Loucy (cell line): ENCODE data around the gene ADAR.

Source experiments
- H2AFZ ChIP-seq: fragments of 200-600 bp; sonication (generic); 2 replicates; pipeline ENCODE4 v1.6.0; 2016; ENCODE audit warnings: antibody characterized with exemption, mild to moderate bottlenecking, low read length, moderate library complexity
- H3F3A ChIP-seq: fragments of 200-600 bp; 2 replicates; pipeline ENCODE4 v1.6.0; 2016; ENCODE audit warnings: antibody characterized with exemption, low read depth, mild to moderate bottlenecking
- H3K27me3 ChIP-seq: fragments of 200-600 bp; sonication (generic); 2 replicates; pipeline ENCODE4 v1.6.1; 2014; ENCODE audit warnings: low read length, mild to moderate bottlenecking; ENCODE audit not compliant: insufficient read depth, poor library complexity, severe bottlenecking
- H3K36me3 ChIP-seq: fragments of 200-600 bp; sonication (generic); 2 replicates; pipeline ENCODE4 v1.6.1; 2016; ENCODE audit warnings: low read length; ENCODE audit not compliant: insufficient read depth
- H3K4me1 ChIP-seq: fragments of 200-600 bp; sonication (generic); 2 replicates; pipeline ENCODE4 v1.5.1; 2014; ENCODE audit warnings: low read length, mild to moderate bottlenecking; ENCODE audit not compliant: insufficient read depth, poor library complexity, severe bottlenecking
- H3K4me2 ChIP-seq: fragments of 200-600 bp; sonication (generic); 2 replicates; pipeline ENCODE4 v1.6.0; 2014; ENCODE audit warnings: antibody characterized with exemption, low read length, low read depth, mild to moderate bottlenecking; ENCODE audit not compliant: poor library complexity, severe bottlenecking
- H3K4me3 ChIP-seq: fragments of 200-600 bp; sonication (generic); 2 replicates; pipeline ENCODE4 v1.5.1; 2014; ENCODE audit warnings: low read length, mild to moderate bottlenecking, mixed read lengths; ENCODE audit not compliant: poor library complexity, severe bottlenecking
- H3K79me2 ChIP-seq: fragments of 200-600 bp; sonication (generic); 2 replicates; pipeline ENCODE4 v1.6.1; 2014; ENCODE audit warnings: low read length; ENCODE audit not compliant: insufficient read depth
- H3K9ac ChIP-seq: fragments of 200-600 bp; sonication (generic); 2 replicates; pipeline ENCODE4 v1.6.0; 2014; ENCODE audit warnings: mild to moderate bottlenecking, low read depth, low read length, moderate library complexity; ENCODE audit not compliant: poor library complexity, severe bottlenecking
- H3K9me2 ChIP-seq: fragments of 200-600 bp; sonication (generic); replicated peaks from 2 replicates; pipeline ENCODE4 v1.6.1; 2016; ENCODE audit warnings: low read depth, low read length, mixed read lengths
- H3K9me3 ChIP-seq: fragments of 200-600 bp; sonication (generic); 2 replicates; pipeline ENCODE4 v1.6.1; 2014; ENCODE audit warnings: mild to moderate bottlenecking, antibody characterized with exemption, low read length, low read depth; ENCODE audit not compliant: insufficient read depth
- H4K20me1 ChIP-seq: fragments of 200-600 bp; sonication (generic); 2 replicates; pipeline ENCODE4 v1.6.0; 2014; ENCODE audit warnings: antibody characterized with exemption, low read length, mild to moderate bottlenecking; ENCODE audit not compliant: insufficient read depth, poor library complexity, severe bottlenecking
- CTCF ChIP-seq: fragments of 200-600 bp; sonication (generic); conservative IDR thresholded peaks from 2 replicates; pipeline ENCODE4 v1.5.1; 2014; ENCODE audit warnings: mild to moderate bottlenecking, antibody characterized with exemption, low read length
- EZH2phosphoT487 ChIP-seq: fragments of 200-600 bp; IDR thresholded peaks from 2 replicates; pipeline ENCODE4 v1.6.1; 2018; ENCODE audit warnings: antibody characterized with exemption, mild to moderate bottlenecking, moderate library complexity, borderline replicate concordance

The ADAR gene

DNA sequence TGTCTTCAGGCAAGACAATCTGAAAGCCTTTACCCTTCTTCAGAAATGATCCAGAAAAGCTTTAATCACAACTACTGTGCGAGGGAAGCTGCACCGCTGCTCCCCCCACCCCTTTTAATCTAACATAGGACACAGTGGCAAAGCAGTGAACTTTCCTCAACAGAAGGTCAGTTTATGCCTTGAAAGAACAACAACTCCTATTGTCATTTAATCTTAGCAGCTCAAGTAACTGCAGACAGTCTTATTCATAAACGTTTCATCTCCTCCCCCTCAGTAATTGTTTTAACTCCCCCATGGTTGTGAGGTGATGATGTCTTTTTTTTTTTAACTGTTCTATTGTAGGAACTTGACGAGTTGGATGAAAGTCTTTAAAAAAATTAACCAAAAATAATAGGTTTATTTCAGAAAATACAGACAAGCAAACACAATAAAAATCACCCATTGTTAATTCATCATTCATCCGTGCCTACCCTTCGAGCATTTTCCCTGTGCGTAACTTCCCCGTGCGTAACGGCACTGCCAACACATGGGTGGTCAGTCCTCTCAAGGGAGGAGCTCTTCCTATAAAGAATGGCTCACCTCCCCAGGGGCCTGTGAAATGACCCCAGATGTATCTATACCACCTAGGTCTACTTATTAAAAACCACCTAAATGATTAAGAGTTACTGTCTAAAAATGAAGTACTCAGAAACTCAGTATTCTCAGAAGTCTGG, 3.3 kb upstream of the ADAR start:
- no peaks in the 10 kb centered on the region for H3K9me2 ChIP-seq
- no peak for TF ChIP-seq EZH2phosphoT487
- H3K9me3 ChIP-seq = no peaks in the 10 kb centered on the region
- no peak overlapping the region for H3K9ac ChIP-seq
- peaks cover 39% of the 10 kb centered on the region for H4K20me1 ChIP-seq
- H3K36me3 ChIP-seq = no peaks in the 10 kb centered on the region
- peaks cover 46% of the 10 kb centered on the region for H3K4me1 ChIP-seq
- no peak overlapping the region for H2AFZ ChIP-seq
- H3K79me2 ChIP-seq = peaks cover 88% of the 10 kb centered on the region
- no peaks in the 10 kb centered on the region for H3K27me3 ChIP-seq
- peaks cover 12% of the 10 kb centered on the region; the same call in 1 of the 2 replicates for H3F3A ChIP-seq
- H3K4me2 ChIP-seq = no peak overlapping the region
- no peak overlapping the region for H3K4me3 ChIP-seq

DNA sequence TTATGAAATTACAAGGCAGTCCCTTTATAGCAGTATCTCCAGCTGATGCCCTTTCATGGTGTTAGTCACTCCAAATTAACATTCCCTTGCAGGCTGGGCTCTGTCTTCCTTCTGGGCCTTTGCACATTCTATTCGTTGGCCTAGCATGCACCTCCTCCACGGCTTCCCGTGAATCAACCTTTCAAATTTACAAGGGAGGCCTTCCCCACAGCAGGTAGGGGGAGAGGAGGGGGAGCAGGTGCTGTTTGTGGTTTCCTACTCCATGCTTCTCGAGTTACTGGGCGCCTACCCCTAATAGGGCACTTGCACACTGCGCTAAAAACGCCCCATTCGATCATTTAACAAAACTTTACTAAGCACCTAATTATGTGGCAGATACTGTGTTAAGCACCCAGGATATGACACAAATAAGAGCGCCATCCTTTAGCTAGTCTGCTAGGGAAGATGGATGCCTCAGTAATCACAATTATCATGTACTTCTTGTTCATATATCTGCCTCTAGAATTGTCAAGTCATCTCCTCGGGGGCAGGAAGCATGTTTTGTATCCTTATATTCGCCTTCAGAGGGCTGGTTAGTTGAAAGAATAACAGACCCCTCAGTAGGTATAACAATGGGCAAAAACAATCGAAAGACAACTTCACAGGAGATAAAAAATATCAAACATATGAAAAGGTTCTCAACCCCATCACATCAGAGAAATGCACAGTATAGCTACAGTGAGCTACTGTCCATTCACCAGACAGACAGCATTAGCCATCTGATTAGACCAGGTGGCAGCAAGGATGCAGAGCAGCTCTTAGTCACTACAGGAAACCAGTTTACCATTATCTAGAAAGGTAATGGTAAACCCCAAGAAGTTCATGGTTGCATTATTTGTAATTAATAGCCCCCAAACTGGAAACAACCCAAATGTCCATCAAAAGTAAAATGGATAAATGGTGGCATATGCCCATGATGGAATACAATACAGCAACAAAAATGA, 1.7 kb upstream of the ADAR start:
- Histone ChIP-seq H3K4me3 (peak overlapping the region; percentile 81), H3K9ac (peak overlapping the region; percentile 89), H3K4me1 (peaks cover 50% of the 10 kb centered on the region), H3K9me2 (no peaks in the 10 kb centered on the region), H3K79me2 (peaks cover 90% of the 10 kb centered on the region), H3K27me3 (no peaks in the 10 kb centered on the region), H3K4me2 (peak overlapping the region; percentile 88), H4K20me1 (peaks cover 45% of the 10 kb centered on the region), H3F3A (peaks cover 12% of the 10 kb centered on the region; the same call in 1 of the 2 replicates), H3K9me3 (no peaks in the 10 kb centered on the region), H2AFZ (no peak overlapping the region), H3K36me3 (0 out of 2 replicates have a peak, but pooled peaks cover 6% of the 10 kb centered on the region)
- no peak for TF ChIP-seq EZH2phosphoT487
- no peak for TF ChIP-seq CTCF

DNA sequence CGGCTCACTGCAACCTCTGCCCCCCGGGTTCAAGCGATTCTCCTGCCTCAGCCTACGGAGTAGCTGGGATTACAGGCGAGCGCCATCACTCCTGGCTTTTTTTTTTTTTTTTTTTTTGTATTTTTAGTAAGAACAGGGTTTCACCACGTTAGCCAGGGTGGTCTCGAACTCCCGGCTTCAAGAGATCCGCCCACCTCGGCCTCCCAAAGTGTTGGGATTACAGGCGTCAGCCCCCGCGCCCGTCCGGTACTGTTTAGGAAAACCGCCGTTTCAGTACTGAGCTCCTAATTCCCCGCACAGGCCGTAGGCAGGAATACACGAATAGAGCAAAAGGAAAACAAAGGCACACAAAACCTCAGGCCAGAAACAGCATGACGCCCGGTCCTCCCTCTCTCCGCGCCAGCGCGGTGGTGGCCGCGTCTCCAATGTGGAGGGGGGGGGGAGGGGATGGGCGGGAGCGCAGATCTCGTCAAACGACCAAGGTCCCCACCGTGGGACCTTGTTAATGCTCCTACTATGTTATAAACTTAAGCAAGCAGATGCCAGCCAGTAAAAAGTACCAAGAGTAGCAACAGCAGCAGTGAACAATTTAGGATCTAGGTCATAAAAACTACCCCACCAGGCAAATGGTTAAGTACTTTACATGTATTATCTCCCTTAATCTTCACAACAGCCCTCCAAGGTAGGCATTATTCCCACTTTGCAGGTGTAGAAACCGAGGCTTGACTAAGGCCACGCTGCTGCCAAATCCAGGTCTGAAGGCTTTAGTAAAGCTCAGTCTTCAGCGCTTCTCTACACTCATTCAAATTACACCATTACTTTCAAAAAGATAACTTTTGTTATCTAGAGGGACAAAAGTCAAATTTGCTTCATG, 648 bp upstream of the ADAR start:
- H3F3A ChIP-seq = peaks cover 12% of the 10 kb centered on the region; the same call in 1 of the 2 replicates
- peak overlapping the region; percentile 88 for H3K4me2 ChIP-seq
- H3K36me3 ChIP-seq = 0 out of 2 replicates have a peak, but pooled peaks cover 6% of the 10 kb centered on the region
- H3K9ac ChIP-seq = peak overlapping the region; percentile 89
- no peaks in the 10 kb centered on the region for H3K9me2 ChIP-seq
- no peaks in the 10 kb centered on the region for H3K9me3 ChIP-seq
- TF ChIP-seq EZH2phosphoT487 = no peak
- TF ChIP-seq CTCF = no peak
- no peaks in the 10 kb centered on the region for H3K27me3 ChIP-seq
- H3K4me1 ChIP-seq = peaks cover 59% of the 10 kb centered on the region
- peak overlapping the region; percentile 80; the same call in 1 of the 2 replicates for H2AFZ ChIP-seq
- peaks cover 90% of the 10 kb centered on the region for H3K79me2 ChIP-seq
- H4K20me1 ChIP-seq = peaks cover 49% of the 10 kb centered on the region
- peak overlapping the region; percentile 81 for H3K4me3 ChIP-seq
